Left forelimb (tissue), 1 donor: ENCODE data around the gene DCC.

Experiments used
- DNase-seq: peaks from one replicate; pipeline ENCODE4 v3.0.0-alpha.2; 2018; ENCODE audit warnings: low spot score

Gene DCC

GRCh38 chr18:52426041-52426440, 86.0 kb downstream of the DCC start:
- no peak for DNase-seq

GRCh38 chr18:52426462-52426861, 86.5 kb downstream of the DCC start:
- no peak for DNase-seq

DNA sequence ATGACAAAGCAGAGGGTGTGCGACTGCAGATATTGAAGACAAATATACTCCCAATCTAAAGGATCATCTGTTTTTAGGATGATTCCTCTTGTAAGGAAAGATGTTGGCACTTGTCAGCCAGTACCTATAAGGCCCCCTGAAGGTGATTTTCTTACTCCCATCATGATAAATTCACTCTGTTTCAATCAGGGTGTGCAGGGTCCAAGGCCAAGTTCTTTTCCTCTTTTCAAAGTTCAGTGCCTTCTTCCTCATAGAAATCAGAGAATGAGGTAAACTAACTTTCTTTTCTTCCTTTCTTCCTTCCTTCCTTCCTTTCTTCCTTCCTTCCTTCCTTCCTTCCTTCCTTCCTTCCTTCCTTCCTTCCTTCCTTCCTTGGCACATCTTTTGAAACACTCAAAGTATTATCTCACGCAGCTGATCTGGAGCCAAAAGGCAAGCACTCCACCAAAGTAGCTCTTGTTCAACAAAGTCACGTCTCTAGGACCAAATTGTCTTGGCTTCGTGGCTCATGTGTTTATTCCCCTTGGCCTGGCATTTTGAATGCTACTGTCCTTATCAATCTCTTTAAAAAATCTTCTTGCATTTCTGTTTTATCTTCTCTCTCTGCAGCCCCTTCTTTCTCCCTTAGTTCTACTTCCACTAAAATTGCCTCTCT, 87.7 kb downstream of the DCC start:
- no peak for DNase-seq

DNA sequence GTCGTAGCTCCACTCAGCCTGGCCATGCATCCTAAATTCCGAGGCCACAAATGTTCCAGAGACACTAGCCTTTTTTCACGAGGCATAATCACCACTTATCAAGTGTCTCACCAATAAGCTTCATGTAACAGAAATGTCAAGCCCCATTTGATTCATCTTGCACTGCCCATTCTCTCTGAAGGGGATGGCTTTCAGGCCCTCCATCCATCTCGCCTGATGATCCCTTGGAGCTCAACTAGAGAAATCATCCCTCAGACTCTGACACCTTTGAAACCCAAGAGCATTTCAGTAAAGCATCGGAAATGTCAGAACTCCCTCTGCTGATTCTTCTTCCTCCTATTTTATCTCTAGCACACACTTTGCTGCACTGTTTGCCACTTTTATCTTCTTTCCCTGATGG, 91.7 kb downstream of the DCC start:
- DNase-seq, result no peak

DNA sequence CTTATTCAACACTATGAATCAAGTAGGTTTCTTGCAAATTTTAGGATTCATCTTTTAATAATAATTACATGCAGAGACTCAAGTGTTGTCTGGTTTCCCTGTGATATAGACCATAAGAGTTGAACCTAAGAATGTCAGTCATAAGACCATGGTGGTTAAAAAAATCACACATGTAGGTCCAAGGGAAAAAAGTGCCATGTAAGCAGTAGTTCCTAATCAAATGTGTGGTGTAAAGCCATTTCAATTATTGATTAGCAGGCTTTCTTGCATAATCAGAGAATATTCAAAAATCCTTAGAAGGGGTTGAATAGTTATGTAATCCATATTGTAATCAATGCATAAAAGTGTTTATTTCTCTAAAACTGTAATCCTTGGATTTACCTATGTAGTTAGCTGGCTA, 93.8 kb downstream of the DCC start:
- DNase-seq, result no peak

GRCh38 chr18:52435301-52435700, 95.3 kb downstream of the DCC start:
- no peak for DNase-seq

GRCh38 chr18:52437161-52437560, 97.2 kb downstream of the DCC start:
- DNase-seq, result no peak

- DNase-seq, result no peak
Measured at GRCh38 chr18:52439457-52439856, 99.5 kb downstream of the DCC start.

DNA sequence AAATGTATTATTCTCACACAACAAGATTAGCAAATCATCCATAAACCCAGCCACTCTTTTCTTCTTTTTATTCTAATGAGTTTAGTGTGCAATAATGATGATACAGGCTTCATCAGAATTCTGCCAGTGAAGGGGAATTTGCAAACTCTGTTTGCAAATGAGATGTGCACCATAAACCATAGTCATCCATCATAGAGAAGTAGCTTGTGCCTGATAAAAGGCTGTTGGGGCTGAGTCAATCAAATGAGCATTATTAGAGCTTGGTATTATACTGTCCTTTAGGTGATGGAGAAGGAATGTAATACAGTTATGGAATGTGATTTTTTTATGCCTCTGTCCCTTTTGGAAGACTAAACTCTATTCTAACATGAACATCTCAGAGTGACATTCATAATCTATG, 101.8 kb downstream of the DCC start:
- DNase-seq, result no peak

GRCh38 chr18:52442686-52443085, 102.7 kb downstream of the DCC start:
- no peak for DNase-seq

DNA sequence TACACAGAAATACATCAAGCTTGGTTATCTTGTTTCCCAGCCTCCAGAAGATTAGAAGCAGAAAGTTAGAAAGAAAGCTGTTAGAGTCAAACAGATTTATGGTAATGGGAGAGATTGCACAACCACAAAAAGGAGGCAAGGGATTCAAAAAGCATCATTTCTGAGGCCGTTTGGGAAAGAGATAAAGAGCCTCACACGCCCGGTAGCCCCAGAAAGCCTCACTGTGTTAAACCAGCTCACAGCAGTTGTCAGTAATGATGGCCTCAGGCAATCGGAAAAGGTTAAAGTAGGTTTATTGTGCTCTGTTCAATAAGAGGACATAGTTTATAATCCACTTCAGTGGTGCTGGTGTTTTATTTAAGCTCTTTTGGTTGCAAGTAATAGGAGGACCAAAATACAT, 111.3 kb downstream of the DCC start:
- no peak for DNase-seq

DNA sequence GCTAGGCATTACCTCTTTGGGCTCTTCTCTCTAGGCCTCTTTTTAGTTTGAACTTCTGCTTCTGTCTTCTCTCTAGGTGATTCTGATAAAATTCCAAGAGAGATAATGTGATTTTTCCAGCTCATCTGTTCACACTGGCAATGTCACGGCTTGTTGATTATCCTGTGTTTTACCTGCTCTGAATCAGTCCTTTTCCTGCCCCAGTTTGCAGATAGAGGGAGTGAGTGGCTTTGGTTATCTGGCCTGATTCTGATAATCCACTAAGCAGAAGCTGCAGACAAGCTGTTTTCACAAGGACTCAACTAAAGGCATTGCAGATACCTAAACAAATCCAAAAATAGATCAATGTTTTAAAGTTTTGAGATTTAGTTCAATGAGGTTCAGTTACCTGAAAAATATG, 111.9 kb downstream of the DCC start:
- DNase-seq, result no peak

GRCh38 chr18:52452427-52452826, 112.4 kb downstream of the DCC start:
- DNase-seq, result no peak

DNA sequence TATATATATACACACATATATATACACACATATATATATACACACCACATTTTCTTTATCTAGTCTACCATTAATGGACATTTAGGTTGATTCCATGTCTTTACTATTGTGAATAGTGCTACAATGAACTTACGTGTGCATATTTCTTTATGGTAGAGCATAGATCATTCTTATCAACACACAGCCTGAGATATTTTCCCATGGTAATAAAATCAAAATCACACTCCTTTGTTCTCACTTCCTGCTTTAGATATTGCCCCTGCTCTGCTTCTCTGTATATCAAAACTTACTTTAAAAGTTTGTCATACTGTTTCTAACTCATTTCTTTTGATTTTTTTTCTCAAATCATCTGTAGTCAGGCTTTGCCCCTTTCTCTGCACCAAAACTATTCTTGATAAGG, 119.9 kb downstream of the DCC start:
- DNase-seq, result no peak

- no peak for DNase-seq
Measured at GRCh38 chr18:52462853-52463252, 122.9 kb downstream of the DCC start.

GRCh38 chr18:52465391-52465790, 125.4 kb downstream of the DCC start:
- DNase-seq, result no peak

- no peak for DNase-seq
Measured at GRCh38 chr18:52468496-52468895, 128.5 kb downstream of the DCC start.

GRCh38 chr18:52475325-52475724, 135.3 kb downstream of the DCC start:
- DNase-seq, result no peak

GRCh38 chr18:52481116-52481515, 141.1 kb downstream of the DCC start:
- DNase-seq, result no peak

GRCh38 chr18:52484977-52485376, 145.0 kb downstream of the DCC start:
- no peak for DNase-seq

GRCh38 chr18:52486052-52486451, 146.1 kb downstream of the DCC start:
- no peak for DNase-seq

DNA sequence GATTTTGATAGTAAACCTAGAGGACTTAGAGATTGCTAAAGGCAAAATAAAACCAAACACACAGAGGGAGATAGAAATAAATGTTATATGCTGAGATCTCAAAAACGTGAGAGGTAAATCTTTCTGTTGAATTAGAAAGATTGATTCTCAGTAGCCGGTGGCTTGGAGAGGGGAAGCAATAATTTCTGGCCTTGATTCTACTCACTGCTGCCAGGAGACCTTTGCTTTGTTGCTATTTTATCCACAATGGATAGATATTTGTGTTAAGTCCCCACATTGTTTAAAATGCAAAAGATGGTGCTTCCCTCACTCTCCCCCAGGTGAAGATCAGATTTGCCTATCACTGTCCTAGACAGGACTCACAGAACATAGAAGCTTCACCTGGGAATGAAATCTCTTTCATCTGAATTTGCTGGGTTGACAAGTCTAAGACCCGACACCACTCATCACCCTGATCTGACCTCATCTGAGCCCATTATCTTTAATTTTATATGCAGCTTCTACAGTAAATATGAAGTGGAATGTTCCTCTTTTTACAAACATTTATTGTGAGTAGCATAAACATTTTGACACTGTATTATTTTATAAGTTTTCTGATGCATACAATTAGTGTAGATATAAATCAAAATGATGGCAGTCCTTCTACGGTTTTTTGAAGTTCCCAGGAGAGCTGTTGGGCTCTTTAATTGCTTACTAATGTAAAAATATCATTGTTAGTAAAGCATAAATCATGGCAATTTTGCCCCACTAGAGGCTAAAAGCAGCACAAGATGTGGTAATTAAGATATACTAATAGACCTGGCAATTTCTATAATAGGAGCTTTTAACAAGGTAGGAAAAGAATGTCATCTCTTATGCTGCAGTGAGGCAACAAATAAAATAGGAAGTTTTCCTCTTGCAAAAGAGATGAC, 149.7 kb downstream of the DCC start:
- no peak for DNase-seq

- no peak for DNase-seq
Measured at GRCh38 chr18:52496426-52496825, 156.4 kb downstream of the DCC start.

- DNase-seq, result no peak
Measured at GRCh38 chr18:52499016-52499415, 159.0 kb downstream of the DCC start.
